SK-N-SH (cell line): Measurements from ENCODE around the gene GPN1.

Experiments used
- CTCF ChIP-seq: fragments of 200-600 bp; sonication (generic); IDR thresholded peaks from 2 replicates; pipeline ENCODE4 v1.6.1; 2017; ENCODE audit warnings: antibody characterized with exemption, mild to moderate bottlenecking, moderate library complexity
- EZH2phosphoT487 ChIP-seq: fragments of 200-600 bp; sonication (generic); IDR thresholded peaks from 2 replicates; pipeline ENCODE4 v1.6.1; 2017; ENCODE audit warnings: low read depth, mixed run types, mild to moderate bottlenecking, antibody characterized with exemption, moderate library complexity, borderline replicate concordance
- MXI1 ChIP-seq: IDR thresholded peaks from 2 replicates; pipeline ENCODE4 v1.6.1; 2012; ENCODE audit warnings: mild to moderate bottlenecking, low read depth, low read length, improper control_type of control experiment
- NFIC ChIP-seq: IDR thresholded peaks from 2 replicates; pipeline ENCODE4 v1.4.0; 2012; ENCODE audit warnings: borderline replicate concordance
- NRF1 ChIP-seq: IDR thresholded peaks from 2 replicates; pipeline ENCODE4 v1.6.1; 2012; ENCODE audit warnings: low read depth, mild to moderate bottlenecking, low read length
- POLR2AphosphoS5 ChIP-seq: IDR thresholded peaks from 2 replicates; pipeline ENCODE4 v1.6.1; 2012; ENCODE audit warnings: low read depth, low read length
- RXRA ChIP-seq: IDR thresholded peaks from 2 replicates; pipeline ENCODE4 v1.4.0; 2012; ENCODE audit warnings: low read depth, mild to moderate bottlenecking, borderline replicate concordance
- SMC3 ChIP-seq: IDR thresholded peaks from 2 replicates; pipeline ENCODE4 v1.6.1; 2012; ENCODE audit warnings: low read depth, low read length, improper control_type of control experiment
- TAF1 ChIP-seq: IDR thresholded peaks from 2 replicates; pipeline ENCODE4 v1.6.1; 2012; ENCODE audit warnings: low read depth, mild to moderate bottlenecking, low read length, moderate library complexity, borderline replicate concordance
- YY1 ChIP-seq: IDR thresholded peaks from 2 replicates; pipeline ENCODE4 v1.4.0; 2012; ENCODE audit warnings: low read depth, mild to moderate bottlenecking

GRCh38 chr2:27587025-27587424, 41.8 kb upstream of the GPN1 start:
- TF ChIP-seq NRF1 (no peak), TAF1 (no peak), CTCF (no peak), EZH2phosphoT487 (no peak), POLR2AphosphoS5 (no peak), YY1 (no peak), NFIC (no peak), SMC3 (no peak), RXRA (no peak), MXI1 (no peak)
